ENCODE data around the gene USP48.

- TF ChIP-seq FOXK2 (IDR thresholded peaks at IDR 0.05) (no peak), BHLHE40 (IDR thresholded peaks at IDR 0.05; ENCODE audit: borderline replicate concordance) (no peak), SUZ12 (IDR thresholded peaks at IDR 0.05) (no peak), HDGF (IDR thresholded peaks at IDR 0.05; ENCODE audit: borderline replicate concordance) (no peak), FOXA1 (IDR thresholded peaks at IDR 0.05) (no peak)
These were observed 142.3 kb downstream of the USP48 start for GRCh38 chr1:21640653-21641052.
